H1 (cell line): ENCODE measurements around the gene IQSEC3. TPM values are rescaled to one million over a fixed set of nuclear protein-coding genes. Genes with fewer than 3 reads are reported as not detected.

Source experiments
- CTCF ChIA-PET: fragments of 300-600 bp; sonication (Branson Sonifier 250); formaldehyde crosslinking; loops from one replicate; lab custom pipeline; 2021; ENCODE audit not compliant: partially characterized antibody; lab: Charles Lee
- POLR2A ChIA-PET: fragments of 300-600 bp; sonication (Branson Sonifier 250); formaldehyde crosslinking; loops from one replicate; lab custom pipeline; 2021; ENCODE audit warnings: inconsistent platforms; ENCODE audit not compliant: partially characterized antibody; lab: Charles Lee
- DNase-seq, 2 experiments: peaks; one replicate each; pipeline versions ENCODE4 v3.0.0 to v3.0.0-alpha.2; 2010 to 2022; ENCODE audit warnings: low spot score in 2 of 2, low read depth in 1 of 2, mixed read lengths in 1 of 2
- FAIRE-seq: peaks from 2 replicates; lab custom pipeline; 2011; peaks lifted over from hg19 to GRCh38; lab: Jason Lieb, UNC
- H2AFZ ChIP-seq: 2 replicates; pipeline ENCODE4 v1.8.1; 2012; ENCODE audit warnings: low read length, inconsistent platforms
- H2AK5ac ChIP-seq: 2 replicates; pipeline ENCODE4 v1.6.1; 2013; ENCODE audit warnings: low read depth, low read length
- H2BK120ac ChIP-seq: replicated peaks from 2 replicates; pipeline ENCODE3; 2013; ENCODE audit warnings: low read depth, low read length, inconsistent platforms
- H2BK12ac ChIP-seq: 2 replicates; pipeline ENCODE4 v1.6.1; 2013; ENCODE audit warnings: low read depth, low read length
- H2BK15ac ChIP-seq: 2 replicates; pipeline ENCODE4 v1.6.1; 2013; ENCODE audit warnings: low read length
- H2BK20ac ChIP-seq: 2 replicates; pipeline ENCODE4 v1.6.1; 2013; ENCODE audit warnings: low read length
- H2BK5ac ChIP-seq: 2 replicates; pipeline ENCODE4 v1.6.1; 2013; ENCODE audit warnings: low read depth, low read length
- H3K14ac ChIP-seq: 2 replicates; pipeline ENCODE4 v1.6.1; 2013; ENCODE audit warnings: inconsistent platforms; ENCODE audit not compliant: insufficient read length
- H3K18ac ChIP-seq: 2 replicates; pipeline ENCODE4 v1.6.1; 2013; ENCODE audit warnings: low read length; ENCODE audit errors: extremely low read depth
- H3K23ac ChIP-seq: 2 replicates; pipeline ENCODE4 v1.6.1; 2013; ENCODE audit warnings: inconsistent platforms; ENCODE audit not compliant: insufficient read length
- H3K23me2 ChIP-seq: 2 replicates; pipeline ENCODE4 v1.6.1; 2013; ENCODE audit warnings: low read depth, low read length
- H3K27ac ChIP-seq: 2 replicates; pipeline ENCODE4 v1.6.1; 2011; ENCODE audit warnings: low read depth, low read length, inconsistent platforms
- H3K27me3 ChIP-seq, 4 experiments: replicated peaks in 1 of 4; 1 replicate in 1 of 4; 2 replicates in 3 of 4; pipeline versions ENCODE4 v1.6.1 to v1.8.1; 2011 to 2013; ENCODE audit warnings: low read length in 3 of 4, mild to moderate bottlenecking in 3 of 4, inconsistent platforms in 2 of 4, mixed read lengths in 2 of 4, moderate library complexity in 1 of 4; ENCODE audit not compliant: control insufficient read depth in 3 of 4, insufficient read depth in 3 of 4; ENCODE audit errors: extremely low read depth in 1 of 4
- H3K36me3 ChIP-seq, 4 experiments: 2 replicates each; pipeline versions ENCODE4 v1.6.1 to v1.8.1; 2011 to 2013; ENCODE audit warnings: mild to moderate bottlenecking in 4 of 4, low read length in 3 of 4, moderate library complexity in 2 of 4, control low read depth in 1 of 4, inconsistent platforms in 1 of 4; ENCODE audit not compliant: insufficient read depth in 4 of 4, control insufficient read depth in 2 of 4
- H3K4ac ChIP-seq: replicated peaks from 2 replicates; pipeline ENCODE3; 2013; ENCODE audit warnings: low read length, low read depth, mixed read lengths, inconsistent platforms; ENCODE audit not compliant: insufficient read length
- H3K4me1 ChIP-seq, 4 experiments: replicated peaks in 1 of 4; 1 replicate in 1 of 4; 2 replicates in 3 of 4; pipeline versions ENCODE4 v1.6.1 to v1.8.1; 2011 to 2013; ENCODE audit warnings: low read length in 3 of 4, inconsistent platforms in 2 of 4, mixed read lengths in 1 of 4; ENCODE audit not compliant: insufficient read depth in 4 of 4, control insufficient read depth in 3 of 4
- H3K4me2 ChIP-seq, 2 experiments: 2 replicates each; pipeline versions ENCODE4 v1.6.1 to v1.8.1; 2011 to 2013; ENCODE audit warnings: low read depth in 2 of 2, low read length in 2 of 2, control low read depth in 1 of 2, inconsistent platforms in 1 of 2, mild to moderate bottlenecking in 1 of 2; ENCODE audit not compliant: insufficient read depth in 1 of 2
- H3K4me3 ChIP-seq, 4 experiments: fragments of 200-600, 300-600 bp in 1 of 4; sonication (generic), shearing (Covaris generic), sonication (Bioruptor Twin) in 1 of 4; 2 replicates each; pipeline versions ENCODE4 v1.5.1 to v1.8.1; 2011 to 2016; ENCODE audit warnings: low read length in 4 of 4, low read depth in 3 of 4, control low read depth in 2 of 4, inconsistent platforms in 2 of 4, mild to moderate bottlenecking in 2 of 4, mixed read lengths in 1 of 4, moderate library complexity in 1 of 4; ENCODE audit not compliant: insufficient read depth in 2 of 4; ENCODE audit errors: extremely low read depth in 1 of 4
- H3K56ac ChIP-seq: replicated peaks from 2 replicates; pipeline ENCODE3; 2013; ENCODE audit warnings: low read depth, mild to moderate bottlenecking, mixed read lengths, low read length, inconsistent platforms; ENCODE audit not compliant: insufficient read length
- H3K79me1 ChIP-seq: 2 replicates; pipeline ENCODE4 v1.6.1; 2013; ENCODE audit warnings: low read depth, low read length, control low read depth
- H3K79me2 ChIP-seq, 2 experiments: 2 replicates each; pipeline versions ENCODE4 v1.6.1 to v1.8.1; 2012 to 2013; ENCODE audit warnings: low read length in 2 of 2, mild to moderate bottlenecking in 2 of 2, inconsistent platforms in 1 of 2; ENCODE audit not compliant: insufficient read depth in 2 of 2, control insufficient read depth in 1 of 2
- H3K9ac ChIP-seq, 4 experiments: replicated peaks in 1 of 4; 1 replicate in 1 of 4; 2 replicates in 3 of 4; pipeline versions ENCODE4 v1.6.1 to v1.8.1; 2011 to 2013; ENCODE audit warnings: low read depth in 3 of 4, low read length in 3 of 4, control low read depth in 2 of 4, mild to moderate bottlenecking in 2 of 4, moderate library complexity in 2 of 4, inconsistent platforms in 1 of 4; ENCODE audit errors: extremely low read depth in 1 of 4
- H3K9me3 ChIP-seq, 2 experiments: 2 replicates each; pipeline versions ENCODE4 v1.6.1 to v1.8.1; 2012 to 2013; ENCODE audit warnings: mild to moderate bottlenecking in 2 of 2, moderate library complexity in 2 of 2, control low read depth in 1 of 2, inconsistent platforms in 1 of 2, low read depth in 1 of 2, low read length in 1 of 2, mixed read lengths in 1 of 2; ENCODE audit not compliant: insufficient read depth in 2 of 2
- H4K20me1 ChIP-seq, 2 experiments: replicated peaks in 1 of 2; 2 replicates each; pipeline versions ENCODE3 to v1.8.1; 2011 to 2013; ENCODE audit warnings: inconsistent platforms in 2 of 2, low read length in 2 of 2, mild to moderate bottlenecking in 1 of 2; ENCODE audit not compliant: insufficient read depth in 2 of 2, control insufficient read depth in 1 of 2
- H4K5ac ChIP-seq: 2 replicates; pipeline ENCODE4 v1.6.1; 2013; ENCODE audit warnings: low read length, low read depth, mixed read lengths, inconsistent platforms; ENCODE audit not compliant: insufficient read length
- H4K8ac ChIP-seq: 2 replicates; pipeline ENCODE4 v1.8.0; 2013; ENCODE audit warnings: mild to moderate bottlenecking, moderate library complexity, low read length, inconsistent platforms; ENCODE audit not compliant: insufficient read depth; ENCODE audit errors: extremely low read depth
- H4K91ac ChIP-seq: replicated peaks from 2 replicates; pipeline ENCODE3; 2013; ENCODE audit warnings: low read length, mixed read lengths, inconsistent platforms; ENCODE audit not compliant: insufficient read length
- BCL11A ChIP-seq, 2 experiments: IDR thresholded peaks; one replicate each; pipeline ENCODE4 v1.6.1; 2011; ENCODE audit warnings: low read depth in 2 of 2, low read length in 2 of 2, mild to moderate bottlenecking in 2 of 2
- CTBP2 ChIP-seq: IDR thresholded peaks from 2 replicates; pipeline ENCODE4 v1.7.0; 2011; ENCODE audit warnings: borderline replicate concordance, mild to moderate bottlenecking, moderate library complexity, mixed read lengths, low read length; ENCODE audit not compliant: insufficient read depth, insufficient read length
- EP300 ChIP-seq, 2 experiments: IDR thresholded peaks; 1 replicate in 1 of 2; 2 replicates in 1 of 2; pipeline ENCODE4 v1.6.1; 2011 to 2012; ENCODE audit warnings: low read depth in 2 of 2, low read length in 2 of 2, mild to moderate bottlenecking in 2 of 2, borderline replicate concordance in 1 of 2, inconsistent platforms in 1 of 2, moderate library complexity in 1 of 2
- JUND ChIP-seq: IDR thresholded peaks from 2 replicates; pipeline ENCODE4 v1.6.1; 2011; ENCODE audit warnings: mild to moderate bottlenecking, improper control_type of control experiment, low read length
- NANOG ChIP-seq: IDR thresholded peaks from 2 replicates; pipeline ENCODE4 v1.6.1; 2011; ENCODE audit warnings: low read length, low read depth, mild to moderate bottlenecking, inconsistent platforms; ENCODE audit not compliant: insufficient read depth, poor library complexity, severe bottlenecking
- POLR2AphosphoS5 ChIP-seq: IDR thresholded peaks from 2 replicates; pipeline ENCODE4 v1.6.1; 2011; ENCODE audit warnings: low read depth, low read length
- RAD21 ChIP-seq, 2 experiments: IDR thresholded peaks in 1 of 2; conservative IDR thresholded peaks in 1 of 2; 2 replicates each; pipeline ENCODE4 v1.6.1; 2011; ENCODE audit warnings: low read depth in 2 of 2, low read length in 2 of 2, improper control_type of control experiment in 1 of 2, inconsistent platforms in 1 of 2, mild to moderate bottlenecking in 1 of 2, moderate library complexity in 1 of 2
- RFX5 ChIP-seq: IDR thresholded peaks from 2 replicates; pipeline ENCODE4 v1.6.1; 2011; ENCODE audit warnings: low read depth, low read length, improper control_type of control experiment, borderline replicate concordance
- SP1 ChIP-seq: IDR thresholded peaks from 2 replicates; pipeline ENCODE4 v1.6.1; 2011; ENCODE audit warnings: low read depth, low read length
- SP4 ChIP-seq: IDR thresholded peaks from 2 replicates; pipeline ENCODE4 v1.6.1; 2012; ENCODE audit warnings: low read length, inconsistent platforms
- TAF1 ChIP-seq: IDR thresholded peaks from 2 replicates; pipeline ENCODE4 v1.6.1; 2011; ENCODE audit warnings: mild to moderate bottlenecking, low read depth, low read length
- ZNF274 ChIP-seq: IDR thresholded peaks from 2 replicates; pipeline ENCODE4 v1.7.0; 2012; ENCODE audit warnings: low read length, borderline replicate concordance; ENCODE audit errors: extremely low read depth
- WGBS, 2 experiments: shearing (Covaris generic) in 1 of 2; methylation state at CpG; one replicate each; pipeline versions ENCODE4 v1.1.6 to v1.1.7; 2013 to 2015; ENCODE audit warnings: low lambda C conversion rate in 2 of 2, mixed read lengths in 2 of 2, inconsistent platforms in 1 of 2, low coverage in 1 of 2, missing lambda C conversion rate in 1 of 2; ENCODE audit not compliant: insufficient replicate concordance in 2 of 2, insufficient coverage in 1 of 2, insufficient read length in 1 of 2; ENCODE audit errors: extremely low coverage in 1 of 2, missing lambda C conversion rate in 1 of 2; 5-methylcytosine and 5-hydroxymethylcytosine counted together
- polyA plus RNA-seq, 7 experiments: library from polyadenylated mRNA; depleted of rRNA in 3 of 7; stranded (reverse) in 5 of 7; unstranded in 2 of 7; fragments of >200 nt in 5 of 7; fragments of 200-250 nt in 2 of 7; gene quantifications; 1 replicate in 5 of 7; 2 replicates in 1 of 7; 4 replicates in 1 of 7; pipeline versions ENCODE4 v1.2.1 to v1.2.3, GENCODE V29; 2011 to 2013; ENCODE audit warnings: missing spikeins in 2 of 7, mixed read lengths in 2 of 7
- total RNA-seq: library from RNA; stranded (reverse); fragmentation: NEBNext Ultra II Directional; extraction: Animal tissue kit (Norgen Biotek cat#: 25700); gene quantifications from 2 replicates; pipeline ENCODE4 v1.2.1, GENCODE V29; 2021

IQSEC3 gene
- total and polyA plus RNA-seq, 2 of the 8 experiments (the other 6 are each of a cell fraction or from before 2014, with no cell fraction given), result 1.2 to 3.1 TPM

GRCh38 chr12:210277-211141 lies 143.9 kb downstream of the IQSEC3 start:
- Histone ChIP-seq H4K20me1 (peaks cover 0 to 2% of the 10 kb centered on the region in 2 experiments), H3K23me2 (no peaks in the 10 kb centered on the region), H3K9ac (no peak overlapping the region), H4K5ac (no peak overlapping the region), H2BK12ac (no peak overlapping the region), H3K79me2 (no peaks in the 10 kb centered on the region), H3K18ac (no peak overlapping the region), H3K27ac (no peak overlapping the region), H3K36me3 (no peaks in the 10 kb centered on the region), H3K27me3 (peaks cover 0 to 24% (median 14%) of the 10 kb centered on the region in 4 experiments; a peak in 4 of 7 replicates), H2BK15ac (no peak overlapping the region), H4K8ac (no peak overlapping the region), H2AFZ (no peak overlapping the region), H4K91ac (no peak overlapping the region), H3K4me3 (no peak overlapping the region), H3K56ac (no peak overlapping the region), H3K4me2 (no peak overlapping the region), H3K9me3 (no peaks in the 10 kb centered on the region), H2BK120ac (no peak overlapping the region), H3K4me1 (peaks cover 0 to 20% (median 15%) of the 10 kb centered on the region in 4 experiments; a peak in 6 of 7 replicates), H2BK5ac (no peak overlapping the region), H3K4ac (no peak overlapping the region), H2AK5ac (no peak overlapping the region), H3K23ac (no peak overlapping the region), H3K14ac (no peak overlapping the region), H3K79me1 (no peaks in the 10 kb centered on the region), H2BK20ac (no peak overlapping the region)
- no peak for FAIRE-seq
- no peak for DNase-seq
- 81% methylated on average over 16 of the region's 16 CpGs; no CpG with 5 or more reads in 1 of the 2 experiments for WGBS, 2 experiments
- CTCF ChIA-PET, result interaction anchor here (0.8 to 3.4 kb wide), 5 partner anchors 9 to 21 kb away, joined by 3 to 31 read pairs (median 4); no protein-coding TSS in a partner anchor
- POLR2A ChIA-PET, result interaction anchor here (1.3 kb wide), 1 partner anchor 23 kb away, joined by 3 read pairs; no protein-coding TSS in a partner anchor
- TF ChIP-seq JUND (no peak), RFX5 (no peak), BCL11A (IDR thresholded peaks at IDR 0.05; ENCODE audit: low read depth in 2 of 2, low read length in 2 of 2) (no peak), POLR2AphosphoS5 (no peak), NANOG (no peak), TAF1 (no peak), SP1 (no peak), ZNF274 (no peak), EP300 (IDR thresholded peaks at IDR 0.05; ENCODE audit: borderline replicate concordance in 1 of 2, low read depth in 2 of 2, low read length in 2 of 2) (no peak), SP4 (no peak), CTBP2 (no peak), RAD21 (IDR thresholded peaks at IDR 0.05 in 1 of 2, conservative IDR thresholded peaks at IDR 0.05 in 1 of 2; ENCODE audit: low read depth in 2 of 2, low read length in 2 of 2) (no peak)
